ENCODE data around the gene HES1. TPM values are rescaled to one million over a fixed set of nuclear protein-coding genes. Genes with fewer than 3 reads are reported as not detected.

Gene HES1
- polyA plus RNA-seq, 1 donor from 2014 or later = 0.25 TPM

DNA sequence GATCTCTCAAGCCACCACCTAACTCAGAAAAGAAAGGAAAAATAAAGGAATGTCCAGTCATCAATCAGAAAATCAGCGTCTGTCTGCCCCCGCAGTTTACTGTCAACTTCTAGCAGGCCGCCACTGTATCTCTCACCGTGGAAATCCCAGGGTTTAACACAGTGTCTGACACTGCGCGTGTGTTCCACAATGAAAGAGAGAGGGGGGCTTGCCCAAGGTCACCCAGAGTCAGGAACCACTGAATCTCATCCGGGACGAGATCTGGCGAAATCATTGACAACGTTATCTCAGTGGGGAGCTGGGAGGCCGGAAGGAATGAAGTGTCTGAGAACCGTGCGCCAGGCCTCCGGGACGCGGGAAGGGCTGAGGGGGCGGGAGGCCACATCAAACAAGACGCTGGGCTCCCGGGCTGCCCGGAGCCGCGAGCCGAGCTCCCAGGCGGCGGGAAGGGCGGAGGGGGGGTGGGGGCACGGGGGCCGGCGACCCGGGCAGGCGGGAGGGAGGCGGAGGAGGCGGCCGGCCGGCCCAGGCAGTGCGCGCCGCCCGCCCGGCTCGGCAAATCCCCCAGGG is 2.2 kb upstream of the HES1 start:
- no peaks in the 10 kb centered on the region for H3K36me3 ChIP-seq (ENCODE audit: insufficient read depth, low read length)
- no peak for TF ChIP-seq TAF1 (IDR thresholded peaks at IDR 0.05; ENCODE audit: low read depth)
- no peak overlapping the region for H3K4me2 ChIP-seq (ENCODE audit: low read length)
- H4K20me1 ChIP-seq (ENCODE audit: insufficient read depth) = no peaks in the 10 kb centered on the region
- H3K9me2 ChIP-seq (ENCODE audit: insufficient read depth, low read length) = no peaks in the 10 kb centered on the region
- H3F3A ChIP-seq (ENCODE audit: insufficient read depth, low read length, poor library complexity, severe bottlenecking) = peaks cover 4% of the 10 kb centered on the region
- H3K27me3 ChIP-seq (ENCODE audit: insufficient read depth, low read depth, low read length) = peaks cover 56% of the 10 kb centered on the region
- H3K9ac ChIP-seq (ENCODE audit: low read length) = no peak overlapping the region
- no peak overlapping the region for H3K27ac ChIP-seq (ENCODE audit: low read length)
- H2AFZ ChIP-seq (ENCODE audit: low read depth, low read length) = no peak overlapping the region
- H3K79me2 ChIP-seq (replicated peaks; ENCODE audit: insufficient read depth, low read length) = peaks cover 9% of the 10 kb centered on the region
- no peaks in the 10 kb centered on the region for H3K9me3 ChIP-seq (ENCODE audit: low read length)
- peak overlapping the region; percentile 46 for H3K4me3 ChIP-seq (ENCODE audit: low read length)

DNA sequence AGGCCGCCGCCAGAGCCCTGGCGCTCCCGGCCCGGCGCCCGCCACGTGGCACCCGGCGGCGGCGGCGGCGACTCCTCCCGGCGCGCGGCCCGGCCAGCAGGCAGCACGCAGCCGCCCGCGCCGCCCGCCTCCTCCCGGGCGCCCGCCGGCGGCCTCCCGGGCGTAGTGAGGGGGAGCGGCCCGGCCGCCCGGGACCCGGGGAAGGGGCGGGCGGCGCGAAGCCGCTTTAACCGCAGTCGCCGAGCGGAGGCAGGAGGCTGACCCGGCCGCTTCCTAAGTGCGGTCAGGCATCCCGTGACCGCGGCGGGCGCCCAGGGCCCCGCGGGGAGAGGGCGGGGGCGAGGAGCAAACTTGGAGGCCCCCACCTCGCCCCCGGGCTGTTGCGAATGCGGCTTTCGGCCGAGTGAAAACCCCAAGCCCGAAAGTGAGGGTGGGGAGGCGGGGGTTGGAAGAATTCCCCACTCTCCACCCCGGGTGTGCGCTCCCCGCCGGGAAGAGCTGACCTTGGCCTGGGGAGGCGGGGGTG is 1.7 kb upstream of the HES1 start:
- H4K20me1 ChIP-seq (ENCODE audit: insufficient read depth) = no peaks in the 10 kb centered on the region
- H3K79me2 ChIP-seq (replicated peaks; ENCODE audit: insufficient read depth, low read length) = peaks cover 13% of the 10 kb centered on the region
- H3K4me2 ChIP-seq (ENCODE audit: low read length) = peak overlapping the region; percentile 75
- H3K27me3 ChIP-seq (ENCODE audit: insufficient read depth, low read depth, low read length) = peaks cover 62% of the 10 kb centered on the region
- no peaks in the 10 kb centered on the region for H3K9me2 ChIP-seq (ENCODE audit: insufficient read depth, low read length)
- no peak for TF ChIP-seq RAD21 (conservative IDR thresholded peaks at IDR 0.05)
- TF ChIP-seq SMC3 (conservative IDR thresholded peaks at IDR 0.05; ENCODE audit: poor library complexity) = no peak
- no peak for TF ChIP-seq MXI1 (conservative IDR thresholded peaks at IDR 0.05; ENCODE audit: poor library complexity, severe bottlenecking)
- TF ChIP-seq, protein P1, sequence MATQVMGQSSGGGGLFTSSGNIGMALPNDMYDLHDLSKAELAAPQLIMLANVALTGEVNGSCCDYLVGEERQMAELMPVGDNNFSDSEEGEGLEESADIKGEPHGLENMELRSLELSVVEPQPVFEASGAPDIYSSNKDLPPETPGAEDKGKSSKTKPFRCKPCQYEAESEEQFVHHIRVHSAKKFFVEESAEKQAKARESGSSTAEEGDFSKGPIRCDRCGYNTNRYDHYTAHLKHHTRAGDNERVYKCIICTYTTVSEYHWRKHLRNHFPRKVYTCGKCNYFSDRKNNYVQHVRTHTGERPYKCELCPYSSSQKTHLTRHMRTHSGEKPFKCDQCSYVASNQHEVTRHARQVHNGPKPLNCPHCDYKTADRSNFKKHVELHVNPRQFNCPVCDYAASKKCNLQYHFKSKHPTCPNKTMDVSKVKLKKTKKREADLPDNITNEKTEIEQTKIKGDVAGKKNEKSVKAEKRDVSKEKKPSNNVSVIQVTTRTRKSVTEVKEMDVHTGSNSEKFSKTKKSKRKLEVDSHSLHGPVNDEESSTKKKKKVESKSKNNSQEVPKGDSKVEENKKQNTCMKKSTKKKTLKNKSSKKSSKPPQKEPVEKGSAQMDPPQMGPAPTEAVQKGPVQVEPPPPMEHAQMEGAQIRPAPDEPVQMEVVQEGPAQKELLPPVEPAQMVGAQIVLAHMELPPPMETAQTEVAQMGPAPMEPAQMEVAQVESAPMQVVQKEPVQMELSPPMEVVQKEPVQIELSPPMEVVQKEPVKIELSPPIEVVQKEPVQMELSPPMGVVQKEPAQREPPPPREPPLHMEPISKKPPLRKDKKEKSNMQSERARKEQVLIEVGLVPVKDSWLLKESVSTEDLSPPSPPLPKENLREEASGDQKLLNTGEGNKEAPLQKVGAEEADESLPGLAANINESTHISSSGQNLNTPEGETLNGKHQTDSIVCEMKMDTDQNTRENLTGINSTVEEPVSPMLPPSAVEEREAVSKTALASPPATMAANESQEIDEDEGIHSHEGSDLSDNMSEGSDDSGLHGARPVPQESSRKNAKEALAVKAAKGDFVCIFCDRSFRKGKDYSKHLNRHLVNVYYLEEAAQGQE (IDR thresholded peaks at IDR 0.05; ENCODE audit: borderline replicate concordance) = no peak
- TF ChIP-seq EP300 (conservative IDR thresholded peaks at IDR 0.05; ENCODE audit: poor library complexity, severe bottlenecking) = no peak
- TF ChIP-seq, protein P2, sequence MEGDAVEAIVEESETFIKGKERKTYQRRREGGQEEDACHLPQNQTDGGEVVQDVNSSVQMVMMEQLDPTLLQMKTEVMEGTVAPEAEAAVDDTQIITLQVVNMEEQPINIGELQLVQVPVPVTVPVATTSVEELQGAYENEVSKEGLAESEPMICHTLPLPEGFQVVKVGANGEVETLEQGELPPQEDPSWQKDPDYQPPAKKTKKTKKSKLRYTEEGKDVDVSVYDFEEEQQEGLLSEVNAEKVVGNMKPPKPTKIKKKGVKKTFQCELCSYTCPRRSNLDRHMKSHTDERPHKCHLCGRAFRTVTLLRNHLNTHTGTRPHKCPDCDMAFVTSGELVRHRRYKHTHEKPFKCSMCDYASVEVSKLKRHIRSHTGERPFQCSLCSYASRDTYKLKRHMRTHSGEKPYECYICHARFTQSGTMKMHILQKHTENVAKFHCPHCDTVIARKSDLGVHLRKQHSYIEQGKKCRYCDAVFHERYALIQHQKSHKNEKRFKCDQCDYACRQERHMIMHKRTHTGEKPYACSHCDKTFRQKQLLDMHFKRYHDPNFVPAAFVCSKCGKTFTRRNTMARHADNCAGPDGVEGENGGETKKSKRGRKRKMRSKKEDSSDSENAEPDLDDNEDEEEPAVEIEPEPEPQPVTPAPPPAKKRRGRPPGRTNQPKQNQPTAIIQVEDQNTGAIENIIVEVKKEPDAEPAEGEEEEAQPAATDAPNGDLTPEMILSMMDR (IDR thresholded peaks at IDR 0.05; ENCODE audit: poor library complexity, severe bottlenecking) = no peak
- TF ChIP-seq EZH2 (IDR thresholded peaks at IDR 0.05; ENCODE audit: borderline replicate concordance, insufficient read depth, low read length, poor library complexity, severe bottlenecking) = no peak
- TF ChIP-seq POLR2AphosphoS5 (IDR thresholded peaks at IDR 0.05) = no peak
- no peak for TF ChIP-seq TAF1 (IDR thresholded peaks at IDR 0.05; ENCODE audit: low read depth)
- H3K4me3 ChIP-seq (ENCODE audit: low read length) = peak overlapping the region; percentile 78
- H3K36me3 ChIP-seq (ENCODE audit: insufficient read depth, low read length) = no peaks in the 10 kb centered on the region
- H3K27ac ChIP-seq (ENCODE audit: low read length) = no peak overlapping the region
- peaks cover 4% of the 10 kb centered on the region for H3F3A ChIP-seq (ENCODE audit: insufficient read depth, low read length, poor library complexity, severe bottlenecking)
- no peaks in the 10 kb centered on the region for H3K9me3 ChIP-seq (ENCODE audit: low read length)
- H3K9ac ChIP-seq (ENCODE audit: low read length) = peak overlapping the region; percentile 20
- peak overlapping the region; percentile 24 for H2AFZ ChIP-seq (ENCODE audit: low read depth, low read length)

All from neural cell (in vitro differentiated cells).